Measurements from ENCODE around the gene ANKRD40. TPM values are rescaled to one million over a fixed set of nuclear protein-coding genes. Genes with fewer than 3 reads are reported as not detected.

The ANKRD40 gene
- total and polyA plus RNA-seq, 7 experiments from 2014 or later, result 3.6 to 37.2 (median 30.1) TPM

DNA sequence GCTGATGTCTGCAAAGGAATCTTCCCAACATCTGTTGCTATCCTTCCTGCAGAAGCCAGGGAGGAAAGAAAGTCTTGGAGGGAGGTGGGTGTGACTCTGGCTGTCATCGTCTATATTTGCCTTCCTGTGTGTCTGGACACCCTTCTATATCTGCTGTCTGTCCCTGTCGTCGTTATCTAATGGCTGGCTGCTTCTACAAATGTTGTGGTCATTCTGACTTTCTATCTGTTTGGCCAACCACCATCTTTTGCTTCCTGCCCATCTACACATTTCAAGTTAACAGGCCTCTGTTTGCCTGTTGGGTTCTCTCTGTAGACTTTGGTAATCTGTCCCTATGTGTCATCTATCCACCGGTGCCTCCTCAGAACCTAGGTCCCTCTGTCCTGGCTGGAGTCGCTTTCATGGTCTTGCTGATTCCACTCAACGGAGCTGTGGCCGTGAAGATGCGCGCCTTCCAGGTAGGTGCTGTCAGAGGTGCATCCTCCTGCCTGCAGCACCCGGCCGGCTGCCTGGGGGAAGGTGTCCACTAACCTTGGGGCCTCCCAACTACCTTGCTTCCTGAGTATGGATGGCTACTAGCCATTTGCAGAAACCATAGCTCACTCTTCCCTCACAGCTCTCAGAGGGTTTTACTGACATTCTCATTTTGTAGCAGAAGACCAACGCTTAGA, 42.8 kb downstream of the ANKRD40 start:
- H3K27ac Mint-ChIP-seq, result no peak overlapping the region
- Histone ChIP-seq H3K9me3 (ENCODE audit: control insufficient read depth in 2 of 3, low read length in 3 of 3) (no peaks in the 10 kb centered on the region), H3K36me3 (ENCODE audit: control insufficient read depth in 2 of 3, insufficient read depth in 3 of 3, low read length in 3 of 3) (no peaks in the 10 kb centered on the region), H3K27ac (ENCODE audit: low read depth, low read length) (no peak overlapping the region), H3K4me3 (ENCODE audit: low read length) (no peak overlapping the region), H3K4me1 (ENCODE audit: control insufficient read depth in 2 of 2, insufficient read depth in 2 of 2, low read length in 2 of 2) (peaks cover 0 to 5% of the 10 kb centered on the region in 2 donors), H3K27me3 (ENCODE audit: control insufficient read depth in 2 of 2, insufficient read depth in 2 of 2, low read length in 2 of 2) (no peaks in the 10 kb centered on the region)
- intact Hi-C loops (cut with micrococcal nuclease), result no loop called here
- H3K36me3 Mint-ChIP-seq, result peaks cover 0 to 2% (median 0%) of the 10 kb centered on the region in 5 donors
- no peak overlapping the region for H3K4me3 Mint-ChIP-seq
- ATAC-seq (no peak), DNase-seq (no peak)
- H3K27me3 Mint-ChIP-seq, result peaks cover 0 to 5% (median 0%) of the 10 kb centered on the region in 5 donors
- ChIA-PET CTCF (no interaction called here), POLR2A (no interaction called here)
- peaks cover 6 to 38% (median 10%) of the 10 kb centered on the region in 7 donors for H3K4me1 Mint-ChIP-seq
- peaks cover 0 to 3% (median 0%) of the 10 kb centered on the region in 11 donors for H3K9me3 Mint-ChIP-seq

DNA sequence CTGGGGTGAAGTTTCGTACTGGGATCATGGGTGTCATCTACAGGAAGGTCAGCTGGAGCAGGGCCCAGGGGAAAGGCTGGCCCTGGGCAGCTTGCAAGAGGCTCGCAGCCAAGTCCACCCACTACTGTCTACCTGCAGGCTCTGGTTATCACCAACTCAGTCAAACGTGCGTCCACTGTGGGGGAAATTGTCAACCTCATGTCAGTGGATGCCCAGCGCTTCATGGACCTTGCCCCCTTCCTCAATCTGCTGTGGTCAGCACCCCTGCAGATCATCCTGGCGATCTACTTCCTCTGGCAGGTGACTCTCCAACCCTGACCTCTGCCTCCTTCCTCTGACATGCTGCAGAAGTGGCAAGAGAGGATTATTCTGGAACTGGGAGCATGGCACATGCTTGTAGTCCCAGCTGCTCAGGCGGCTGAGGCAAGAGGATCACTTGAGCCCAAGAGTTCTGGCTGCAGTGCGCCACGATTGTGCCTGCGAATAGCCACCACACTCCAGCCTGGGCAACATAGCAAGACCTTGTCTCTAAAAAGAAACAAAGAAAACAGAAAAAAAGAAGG, 43.8 kb downstream of the ANKRD40 start:
- no peak for ATAC-seq
- Mint-ChIP-seq H3K4me1 (peaks cover 6 to 38% (median 10%) of the 10 kb centered on the region in 7 donors), H3K27ac (peak overlapping the region in 1 of 9 donors; percentile 6), H3K4me3 (no peak overlapping the region), H3K36me3 (peaks cover 0 to 2% (median 0%) of the 10 kb centered on the region in 5 donors), H3K27me3 (peaks cover 0 to 5% (median 0%) of the 10 kb centered on the region in 5 donors), H3K9me3 (peaks cover 0 to 3% (median 0%) of the 10 kb centered on the region in 11 donors)
- DNase-seq, result no peak
- H3K9me3 ChIP-seq (ENCODE audit: control insufficient read depth in 2 of 3, low read length in 3 of 3), result no peaks in the 10 kb centered on the region
- peaks cover 0 to 5% of the 10 kb centered on the region in 2 donors for H3K4me1 ChIP-seq (ENCODE audit: control insufficient read depth in 2 of 2, insufficient read depth in 2 of 2, low read length in 2 of 2)
- no peak overlapping the region for H3K4me3 ChIP-seq (ENCODE audit: low read length)
- H3K27me3 ChIP-seq (ENCODE audit: control insufficient read depth in 2 of 2, insufficient read depth in 2 of 2, low read length in 2 of 2), result no peaks in the 10 kb centered on the region
- intact Hi-C loops (cut with micrococcal nuclease), result no loop called here
- CTCF ChIA-PET, result no interaction called here
- POLR2A ChIA-PET, result no interaction called here
- no peaks in the 10 kb centered on the region for H3K36me3 ChIP-seq (ENCODE audit: control insufficient read depth in 2 of 3, insufficient read depth in 3 of 3, low read length in 3 of 3)
- H3K27ac ChIP-seq (ENCODE audit: low read depth, low read length), result no peak overlapping the region

DNA sequence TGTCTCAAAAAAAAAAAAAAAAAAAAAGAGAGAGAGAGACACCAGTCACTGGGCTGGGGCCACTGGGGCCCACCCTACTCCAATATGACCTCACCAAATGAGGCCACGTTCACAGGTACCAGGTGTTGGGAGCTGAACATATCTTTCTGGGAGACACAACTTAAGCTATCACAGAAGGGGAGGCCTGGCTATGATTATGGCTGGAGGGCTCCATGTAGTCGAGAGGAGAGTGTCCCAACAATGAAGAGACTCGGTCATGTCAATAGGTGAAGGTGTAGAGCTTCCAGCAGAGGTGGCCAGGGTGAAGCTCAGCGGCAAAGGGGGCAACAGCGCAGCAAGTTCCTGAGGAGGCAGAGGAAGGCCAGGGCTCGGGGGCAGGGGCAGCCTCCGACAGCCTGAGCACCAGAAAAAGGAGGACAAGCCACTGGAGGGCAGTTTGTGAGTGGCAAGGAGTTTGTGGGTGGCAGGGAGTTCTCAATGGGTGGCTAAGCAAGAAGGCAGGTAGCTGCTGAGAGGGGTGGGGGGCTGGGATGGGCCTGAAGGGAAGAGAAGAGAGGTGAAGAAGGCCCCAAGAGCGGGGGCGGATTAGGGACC, 45.0 kb downstream of the ANKRD40 start:
- intact Hi-C loops (cut with micrococcal nuclease), result no loop called here
- H3K9me3 ChIP-seq (ENCODE audit: control insufficient read depth in 2 of 3, low read length in 3 of 3), result no peaks in the 10 kb centered on the region
- peaks cover 0 to 8% (median 0%) of the 10 kb centered on the region in 5 donors for H3K27me3 Mint-ChIP-seq

DNA sequence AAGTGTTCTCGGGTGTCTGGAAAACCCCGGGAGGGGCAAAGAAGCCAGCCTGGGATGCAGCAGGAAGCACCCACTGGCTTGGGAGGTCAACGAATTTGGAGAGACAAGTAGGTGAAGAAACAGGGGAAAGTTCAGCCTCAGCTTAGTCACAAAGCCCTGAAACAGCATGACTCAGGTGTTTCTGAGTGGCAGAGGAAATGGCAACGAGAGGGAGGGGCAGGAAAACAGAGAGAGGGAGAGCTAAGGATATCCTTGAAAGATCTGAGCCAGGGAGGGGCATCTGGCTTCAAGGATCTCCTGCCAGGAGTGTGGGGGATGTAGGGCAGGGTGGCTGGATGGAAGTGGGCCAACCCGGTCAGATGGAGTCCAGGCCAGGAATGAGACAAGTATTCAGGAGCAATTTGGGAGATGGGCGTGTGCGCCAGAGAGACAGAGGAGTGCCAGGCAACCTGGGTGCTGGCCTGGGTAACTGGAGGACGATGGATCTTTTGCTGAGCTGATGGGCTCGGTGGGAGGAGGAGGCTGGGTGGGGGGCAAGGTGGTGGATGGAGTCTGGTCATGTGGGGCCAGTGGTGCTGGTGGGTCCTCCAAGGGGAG, 45.8 kb downstream of the ANKRD40 start:
- no peak overlapping the region for H3K4me3 ChIP-seq (ENCODE audit: low read length)
- CTCF ChIA-PET, result interaction anchor here (0.6 kb wide), 1 partner anchor 114 kb away, joined by 3 read pairs; no protein-coding TSS in a partner anchor
- Mint-ChIP-seq H3K27ac (peak overlapping the region in 3 of 9 donors; percentile 28 to 92 (median 39)), H3K4me3 (peak overlapping the region in 1 of 10 donors; percentile 74), H3K27me3 (peaks cover 0 to 8% (median 0%) of the 10 kb centered on the region in 5 donors), H3K36me3 (peaks cover 0 to 2% (median 0%) of the 10 kb centered on the region in 5 donors), H3K9me3 (peaks cover 0 to 3% (median 0%) of the 10 kb centered on the region in 11 donors), H3K4me1 (peaks cover 6 to 31% (median 10%) of the 10 kb centered on the region in 7 donors)
- no peak overlapping the region for H3K27ac ChIP-seq (ENCODE audit: low read depth, low read length)
- ATAC-seq (peak; percentile 64), DNase-seq (peak in 1 of 9 donors; percentile 34)
- POLR2A ChIA-PET, result no interaction called here
- no peaks in the 10 kb centered on the region for H3K36me3 ChIP-seq (ENCODE audit: control insufficient read depth in 2 of 3, insufficient read depth in 3 of 3, low read length in 3 of 3)
- intact Hi-C loops (cut with micrococcal nuclease), result no loop called here
- H3K27me3 ChIP-seq (ENCODE audit: control insufficient read depth in 2 of 2, insufficient read depth in 2 of 2, low read length in 2 of 2), result no peaks in the 10 kb centered on the region
- H3K4me1 ChIP-seq (ENCODE audit: control insufficient read depth in 2 of 2, insufficient read depth in 2 of 2, low read length in 2 of 2), result peaks cover 0 to 5% of the 10 kb centered on the region in 2 donors
- H3K9me3 ChIP-seq (ENCODE audit: control insufficient read depth in 2 of 3, low read length in 3 of 3), result no peaks in the 10 kb centered on the region

More for the DNA sequence above, 45.0 kb downstream of the ANKRD40 start:
- no peaks in the 10 kb centered on the region for H3K36me3 ChIP-seq (ENCODE audit: control insufficient read depth in 2 of 3, insufficient read depth in 3 of 3, low read length in 3 of 3)
- Mint-ChIP-seq H3K9me3 (peaks cover 0 to 3% (median 0%) of the 10 kb centered on the region in 11 donors), H3K27ac (peak overlapping the region in 2 of 9 donors; percentile 33 to 92), H3K36me3 (peaks cover 0 to 2% (median 0%) of the 10 kb centered on the region in 5 donors), H3K4me3 (no peak overlapping the region), H3K4me1 (peaks cover 6 to 31% (median 10%) of the 10 kb centered on the region in 7 donors)
- ChIA-PET CTCF (no interaction called here), POLR2A (interaction anchor here (0.6 kb wide), 1 partner anchor 12 kb away, joined by 4 read pairs; no protein-coding TSS in a partner anchor)
- no peak overlapping the region for H3K27ac ChIP-seq (ENCODE audit: low read depth, low read length)
- DNase-seq, result no peak
- no peaks in the 10 kb centered on the region for H3K27me3 ChIP-seq (ENCODE audit: control insufficient read depth in 2 of 2, insufficient read depth in 2 of 2, low read length in 2 of 2)
- peaks cover 0 to 5% of the 10 kb centered on the region in 2 donors for H3K4me1 ChIP-seq (ENCODE audit: control insufficient read depth in 2 of 2, insufficient read depth in 2 of 2, low read length in 2 of 2)
- H3K4me3 ChIP-seq (ENCODE audit: low read length), result no peak overlapping the region
- no peak for ATAC-seq

DNA sequence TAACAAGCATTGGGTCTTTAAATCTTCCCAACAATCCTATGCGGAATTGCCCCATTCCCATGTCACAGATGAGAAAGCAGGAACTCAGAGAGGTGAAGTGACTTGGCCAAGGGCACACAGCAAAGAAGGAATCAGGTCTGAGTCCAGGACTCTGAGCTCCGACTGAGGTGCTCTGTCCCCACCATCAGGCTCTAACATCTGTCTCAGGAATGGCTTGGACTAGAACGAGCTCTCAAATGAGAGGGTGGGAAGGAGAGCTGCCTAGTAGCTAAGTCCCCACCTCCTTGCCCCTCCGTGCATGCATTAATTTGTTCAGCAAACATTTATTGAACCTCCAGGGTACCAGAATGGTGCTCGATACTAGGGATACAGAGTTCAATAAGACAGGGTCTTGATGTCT, 46.4 kb downstream of the ANKRD40 start:
- intact Hi-C loops (cut with micrococcal nuclease), result no loop called here
- Histone ChIP-seq H3K4me3 (ENCODE audit: low read length) (no peak overlapping the region), H3K9me3 (ENCODE audit: control insufficient read depth in 2 of 3, low read length in 3 of 3) (no peaks in the 10 kb centered on the region), H3K4me1 (ENCODE audit: control insufficient read depth in 2 of 2, insufficient read depth in 2 of 2, low read length in 2 of 2) (peaks cover 0 to 5% of the 10 kb centered on the region in 2 donors), H3K36me3 (ENCODE audit: control insufficient read depth in 2 of 3, insufficient read depth in 3 of 3, low read length in 3 of 3) (no peaks in the 10 kb centered on the region), H3K27me3 (ENCODE audit: control insufficient read depth in 2 of 2, insufficient read depth in 2 of 2, low read length in 2 of 2) (no peaks in the 10 kb centered on the region), H3K27ac (ENCODE audit: low read depth, low read length) (no peak overlapping the region)
- Mint-ChIP-seq H3K27ac (peak overlapping the region in 1 of 9 donors; percentile 92), H3K36me3 (peaks cover 0 to 2% (median 0%) of the 10 kb centered on the region in 5 donors), H3K4me1 (peaks cover 6 to 31% (median 10%) of the 10 kb centered on the region in 7 donors), H3K4me3 (peak overlapping the region in 1 of 10 donors; percentile 74), H3K27me3 (peaks cover 0 to 8% (median 0%) of the 10 kb centered on the region in 5 donors), H3K9me3 (peaks cover 0 to 1% (median 0%) of the 10 kb centered on the region in 11 donors)
- ChIA-PET CTCF (no interaction called here), POLR2A (no interaction called here)
- no peak for ATAC-seq
- DNase-seq, result no peak

DNA sequence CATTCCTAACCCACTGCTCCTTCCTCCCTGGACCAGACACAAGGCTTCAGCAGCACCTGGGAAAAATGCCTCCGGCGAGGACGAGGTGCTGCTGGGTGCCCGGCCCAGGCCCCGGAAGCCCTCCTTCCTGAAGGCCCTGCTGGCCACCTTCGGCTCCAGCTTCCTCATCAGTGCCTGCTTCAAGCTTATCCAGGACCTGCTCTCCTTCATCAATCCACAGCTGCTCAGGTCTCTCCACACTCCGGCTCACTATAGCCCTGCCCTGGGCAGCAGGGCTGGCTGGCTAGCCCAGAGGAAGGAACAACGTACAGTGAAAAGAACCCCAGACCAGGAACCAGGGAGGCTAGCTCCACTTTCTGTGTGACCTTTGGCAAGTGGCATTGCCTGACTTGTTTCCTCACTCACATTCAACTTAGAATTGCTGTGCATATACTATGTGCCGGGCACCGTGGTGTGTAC, 46.8 kb downstream of the ANKRD40 start:
- ATAC-seq (peak; percentile 39), DNase-seq (no peak)
- Mint-ChIP-seq H3K27ac (peak overlapping the region in 1 of 9 donors; percentile 46), H3K4me3 (peak overlapping the region in 1 of 10 donors; percentile 47), H3K9me3 (peaks cover 0 to under 1% (median 0%) of the 10 kb centered on the region in 11 donors), H3K27me3 (peaks cover 0 to 8% (median 0%) of the 10 kb centered on the region in 5 donors), H3K4me1 (peaks cover 6 to 31% (median 10%) of the 10 kb centered on the region in 7 donors), H3K36me3 (peaks cover 0 to 2% (median 0%) of the 10 kb centered on the region in 5 donors)
- Histone ChIP-seq H3K9me3 (ENCODE audit: control insufficient read depth in 2 of 3, low read length in 3 of 3) (no peaks in the 10 kb centered on the region), H3K27me3 (ENCODE audit: control insufficient read depth in 2 of 2, insufficient read depth in 2 of 2, low read length in 2 of 2) (no peaks in the 10 kb centered on the region), H3K36me3 (ENCODE audit: control insufficient read depth in 2 of 3, insufficient read depth in 3 of 3, low read length in 3 of 3) (no peaks in the 10 kb centered on the region), H3K27ac (ENCODE audit: low read depth, low read length) (no peak overlapping the region), H3K4me1 (ENCODE audit: control insufficient read depth in 2 of 2, insufficient read depth in 2 of 2, low read length in 2 of 2) (peaks cover 0 to 5% of the 10 kb centered on the region in 2 donors), H3K4me3 (ENCODE audit: low read length) (no peak overlapping the region)
- CTCF ChIA-PET, result no interaction called here
- POLR2A ChIA-PET, result no interaction called here
- intact Hi-C loops (cut with micrococcal nuclease), result no loop called here

Data from naive thymus-derived CD4-positive, alpha-beta T cell (primary cell).